NCI-H146 treated with DMSO at 0.1 percent for 48 hours (cell line): ENCODE measurements around the gene LAMA3.

Source experiments
- DNase-seq: peaks from one replicate; lab custom pipeline; 2025; ENCODE audit not compliant: unreplicated experiment; lab: John Stamatoyannopoulos, UW

Gene LAMA3

DNA sequence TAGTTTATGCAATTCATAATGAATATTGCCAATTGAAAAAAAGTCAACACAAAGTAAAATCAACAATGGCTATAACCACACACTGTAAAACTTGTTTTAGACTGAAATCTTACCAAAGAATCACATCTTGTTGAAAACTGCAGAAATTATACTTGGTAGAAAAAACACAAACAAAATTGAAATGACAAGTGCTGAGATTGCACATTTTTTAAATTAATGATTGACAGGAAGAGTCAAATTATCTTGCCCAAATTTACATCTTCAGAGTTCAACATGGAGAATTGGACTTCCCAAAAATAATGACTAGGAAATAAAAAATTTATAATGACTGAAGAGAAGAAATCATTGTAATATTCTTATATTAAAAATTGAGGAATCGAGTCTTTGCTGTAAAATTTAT lies 240.7 kb downstream of the LAMA3 start:
- no peak for DNase-seq

- DNase-seq = no peak
Measured at GRCh38 chr18:23932385-23933067, 243.3 kb downstream of the LAMA3 start.

DNA sequence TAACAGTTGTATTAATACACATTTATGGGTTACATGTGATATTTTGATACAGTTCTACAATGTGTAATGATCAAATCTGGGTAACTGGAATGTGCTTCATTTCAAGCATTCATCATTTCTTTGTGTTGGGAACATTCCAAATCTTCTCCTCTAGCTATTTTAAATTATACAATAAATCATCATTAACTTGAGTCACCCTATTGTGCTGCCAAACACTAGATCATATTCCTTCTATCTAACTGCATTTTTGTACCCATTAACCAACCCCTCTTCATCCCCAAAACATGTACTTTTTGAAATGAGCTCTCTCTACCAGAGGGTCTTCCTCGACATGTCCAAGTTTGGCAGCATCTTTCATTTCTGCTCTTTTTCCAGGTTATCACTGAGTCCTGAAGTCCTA lies 244.2 kb downstream of the LAMA3 start:
- DNase-seq = no peak

- DNase-seq = no peak
Measured at GRCh38 chr18:23934252-23934651, 245.0 kb downstream of the LAMA3 start.

- no peak for DNase-seq
Measured at GRCh38 chr18:23934863-23935262, 245.6 kb downstream of the LAMA3 start.

DNA sequence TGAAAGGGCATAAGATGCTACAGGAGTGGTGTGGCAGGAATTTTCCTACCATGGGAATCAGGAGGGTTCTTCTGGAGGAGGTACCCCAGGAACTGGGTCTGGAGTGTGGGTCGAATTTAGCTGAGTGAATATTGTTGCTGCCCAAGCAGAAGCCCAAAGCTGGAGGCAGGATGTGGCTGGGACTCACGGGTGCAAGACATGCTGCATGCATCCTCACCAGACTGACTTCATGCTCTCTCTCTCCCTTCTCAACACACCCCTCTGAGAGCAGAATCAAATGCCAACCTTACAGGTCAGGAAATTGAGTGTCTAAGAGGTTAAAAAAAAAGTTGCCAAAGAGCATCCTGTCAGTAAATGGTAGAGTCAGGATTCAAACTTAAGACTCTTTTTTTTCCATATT lies 246.6 kb downstream of the LAMA3 start:
- no peak for DNase-seq

DNA sequence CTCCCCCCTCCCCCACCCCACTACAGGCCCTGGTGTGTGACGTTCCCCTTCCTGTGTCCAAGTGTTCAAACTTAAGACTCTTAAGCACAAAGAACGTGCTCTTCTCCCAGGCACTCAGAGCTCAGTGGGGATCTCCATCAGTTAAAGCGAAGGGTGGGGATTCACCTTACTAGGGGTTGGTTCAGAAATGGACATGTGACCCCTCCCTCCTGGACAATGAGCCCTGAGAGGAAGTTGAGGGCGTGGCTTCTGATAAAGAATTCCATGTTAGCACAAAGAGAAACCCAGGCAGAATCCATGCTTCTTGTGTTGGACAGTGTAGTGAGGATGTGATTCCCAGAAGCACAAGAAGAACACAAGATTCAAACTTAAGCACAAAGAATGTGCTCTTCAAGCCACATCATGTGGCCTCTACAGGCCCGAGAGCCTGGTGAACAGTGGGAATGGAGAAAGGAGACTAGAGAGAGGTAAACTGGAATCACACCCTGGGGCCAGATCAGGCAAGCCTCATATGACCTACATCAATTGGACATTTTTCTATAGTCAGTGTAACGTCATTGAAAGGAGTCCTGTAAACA lies 247.2 kb downstream of the LAMA3 start:
- no peak for DNase-seq

DNA sequence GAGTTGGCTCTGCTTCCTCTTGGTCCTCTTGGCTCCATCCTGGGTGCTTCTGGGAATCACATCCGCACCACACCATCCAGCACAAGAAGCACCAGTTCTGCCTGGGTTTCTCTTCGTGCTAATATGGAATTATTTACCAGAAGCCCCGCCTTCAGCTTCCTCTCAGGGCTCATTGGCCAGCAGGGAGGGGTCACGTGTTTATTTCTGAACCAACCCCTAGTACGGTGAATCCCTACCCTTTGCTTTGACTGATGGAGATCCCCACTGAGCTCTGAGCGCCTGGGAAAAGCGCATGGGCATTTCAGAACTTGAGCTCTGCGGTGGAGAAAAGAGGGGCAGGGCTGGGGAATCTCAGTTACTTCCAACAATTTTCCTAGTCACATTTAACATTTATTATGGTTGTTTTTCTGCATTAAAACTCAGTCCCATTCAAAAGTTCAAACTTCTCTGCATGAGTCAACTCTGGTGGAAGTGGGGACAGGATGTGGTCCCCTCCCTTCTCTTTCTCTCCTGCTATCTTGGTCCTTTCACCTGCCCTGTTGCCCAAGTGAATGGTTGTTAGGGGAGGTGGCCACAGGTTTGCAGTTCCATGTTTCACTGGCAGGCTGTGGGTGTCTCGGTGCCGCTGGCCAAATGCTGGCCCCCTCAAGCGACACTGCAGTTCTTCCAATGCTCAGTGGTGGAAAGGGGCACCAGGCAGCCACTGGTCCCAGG lies 248.9 kb downstream of the LAMA3 start:
- DNase-seq = no peak

DNA sequence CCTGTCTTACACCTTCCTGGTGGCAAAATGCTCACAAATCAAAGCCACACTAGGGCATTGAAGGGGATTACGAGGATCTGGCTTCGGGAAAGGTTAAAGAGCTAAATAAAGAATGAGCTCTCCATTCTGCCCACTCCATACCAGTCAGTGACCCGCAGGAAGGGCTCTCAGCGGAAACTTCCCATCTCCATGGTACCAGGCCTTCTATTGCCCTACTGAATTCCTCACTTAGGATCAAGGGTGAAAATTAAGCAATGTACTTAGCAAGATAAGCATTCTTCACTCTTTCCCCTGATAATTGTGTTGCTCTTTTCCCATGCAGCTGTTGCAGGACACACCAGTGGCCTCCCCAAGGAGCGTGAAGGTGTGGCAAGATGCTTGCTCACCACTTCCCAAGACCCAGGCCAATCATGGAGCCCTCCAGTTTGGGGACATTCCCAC lies 249.7 kb downstream of the LAMA3 start:
- no peak for DNase-seq

GRCh38 chr18:23939366-23939765 lies 250.1 kb downstream of the LAMA3 start:
- DNase-seq = no peak

- no peak for DNase-seq
Measured at GRCh38 chr18:23939896-23940295, 250.6 kb downstream of the LAMA3 start.

DNA sequence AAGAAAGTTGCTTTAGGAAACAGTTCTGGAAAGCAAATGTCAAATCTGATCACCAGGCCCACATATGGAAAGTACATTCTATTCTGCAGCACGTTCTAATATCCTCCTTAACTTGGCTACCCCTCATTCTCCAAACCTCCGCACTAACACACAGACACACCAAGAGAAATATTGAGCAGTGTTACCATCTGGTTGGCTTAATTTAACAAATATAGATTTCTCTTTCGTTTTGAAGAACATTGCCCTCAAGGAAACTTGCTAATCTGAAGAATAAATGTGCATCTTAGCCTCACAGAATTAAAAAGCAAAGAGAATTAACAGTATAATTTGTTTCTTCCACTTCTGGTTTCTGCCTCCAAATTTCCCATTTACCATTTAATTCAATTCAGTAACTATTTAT lies 252.5 kb downstream of the LAMA3 start:
- DNase-seq = no peak

DNA sequence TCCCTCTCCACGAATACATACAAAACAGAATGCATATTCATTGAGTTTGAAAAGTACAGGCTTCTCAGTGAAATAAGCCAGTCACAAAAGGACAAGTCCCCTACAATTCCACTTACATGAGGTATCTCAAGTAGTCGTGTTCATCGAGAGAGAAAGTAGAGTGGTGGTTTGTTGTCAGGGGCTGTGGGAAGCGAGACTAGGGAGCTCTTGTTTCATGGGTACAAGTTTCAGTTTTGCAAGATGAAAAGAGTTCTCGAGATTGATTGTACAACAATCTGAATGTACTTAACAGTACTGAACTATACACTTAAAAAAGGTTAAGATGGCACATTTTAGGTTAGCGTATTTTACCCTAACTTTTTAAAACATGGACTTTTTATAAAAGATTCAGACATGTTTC lies 253.9 kb downstream of the LAMA3 start:
- DNase-seq = no peak

GRCh38 chr18:23943903-23944624 lies 254.8 kb downstream of the LAMA3 start:
- no peak for DNase-seq

DNA sequence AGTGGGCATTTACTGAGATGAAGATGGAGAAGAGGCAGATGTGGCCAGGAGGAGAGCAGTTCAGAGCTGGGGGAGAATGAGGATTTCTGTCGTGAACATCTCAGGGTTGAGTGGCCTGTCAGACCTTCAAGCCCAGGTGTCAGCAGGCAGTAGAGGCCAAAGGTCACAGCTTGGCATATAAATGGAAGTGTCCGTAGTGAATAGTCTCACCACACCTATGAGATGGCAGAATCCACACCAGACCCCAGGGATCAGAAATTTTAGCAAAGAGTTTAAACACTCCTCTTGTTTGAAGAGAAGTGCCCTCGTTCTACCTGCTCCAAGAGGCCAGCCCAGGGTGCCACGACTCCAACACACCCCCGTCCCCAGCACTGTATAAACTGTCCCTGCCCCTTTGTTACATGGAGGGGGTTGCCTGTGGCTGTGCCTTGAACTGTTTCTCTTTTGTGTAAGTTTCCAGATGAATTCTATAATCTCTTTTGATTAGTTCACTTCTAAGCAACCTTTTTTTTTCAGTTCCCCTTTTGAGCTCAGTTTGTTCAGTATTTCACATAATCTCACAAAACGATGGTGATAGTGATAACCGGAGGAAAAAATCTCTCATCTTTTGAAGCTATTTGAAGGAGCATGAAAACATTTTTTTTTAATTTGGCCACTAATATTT lies 256.3 kb downstream of the LAMA3 start:
- no peak for DNase-seq

- no peak for DNase-seq
Measured at GRCh38 chr18:23949863-23950262, 260.6 kb downstream of the LAMA3 start.

GRCh38 chr18:23950644-23951043 lies 261.4 kb downstream of the LAMA3 start:
- DNase-seq = no peak

GRCh38 chr18:23951206-23951605 lies 262.0 kb downstream of the LAMA3 start:
- DNase-seq = no peak

DNA sequence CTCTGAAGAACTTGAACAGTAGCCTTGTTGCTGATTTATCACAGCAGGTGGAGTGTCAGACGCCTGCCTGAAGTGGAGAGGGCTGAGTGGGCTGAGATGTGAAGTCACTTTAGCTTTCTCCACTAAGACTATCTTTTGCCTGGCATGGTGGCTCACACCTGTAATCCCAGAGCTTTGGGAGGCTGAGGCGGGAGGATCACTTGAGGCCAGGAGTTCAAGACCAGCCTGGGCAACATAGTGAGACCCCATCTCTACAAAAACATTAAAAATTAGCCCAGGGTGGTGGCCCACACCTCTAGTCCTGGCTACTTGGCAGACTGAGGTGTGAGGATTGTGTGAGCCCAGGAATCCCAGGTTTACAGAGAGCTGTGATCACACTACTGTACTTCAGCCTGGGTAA lies 264.7 kb downstream of the LAMA3 start:
- DNase-seq = no peak

- no peak for DNase-seq
Measured at GRCh38 chr18:23956483-23956882, 267.2 kb downstream of the LAMA3 start.

DNA sequence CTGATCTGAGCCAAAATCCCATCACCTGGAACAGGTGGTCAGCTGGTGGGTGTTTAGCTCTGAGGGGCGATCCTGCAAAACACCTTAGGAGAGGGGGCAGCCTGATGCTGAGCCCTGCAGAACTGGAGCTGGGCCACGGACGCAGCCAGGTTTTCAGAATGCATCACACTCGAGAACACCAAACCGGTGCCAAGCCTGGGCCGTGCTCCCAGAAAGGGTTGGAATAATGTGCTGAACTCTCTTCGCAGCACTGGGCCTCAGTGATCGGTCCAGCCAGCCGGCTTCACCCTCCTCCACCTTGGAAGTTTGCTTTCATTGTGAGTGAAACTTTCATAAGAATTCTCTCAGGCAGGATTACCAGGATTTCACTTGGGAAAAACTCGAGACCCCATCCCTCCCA lies 268.8 kb downstream of the LAMA3 start:
- DNase-seq = no peak
